SU-DHL-6 (cell line): ENCODE measurements around the gene OR7G3.

Experiments
- H2AFZ ChIP-seq: fragments of 200-600 bp; sonication (generic); 2 replicates; pipeline ENCODE4 v1.6.1; 2014; ENCODE audit warnings: low read depth, mild to moderate bottlenecking, moderate library complexity, mixed read lengths, antibody characterized with exemption, low read length; ENCODE audit not compliant: severe bottlenecking
- H3F3A ChIP-seq: fragments of 200-600 bp; shearing (Covaris generic); 2 replicates; pipeline ENCODE4 v1.6.0; 2016; ENCODE audit warnings: antibody characterized with exemption, mild to moderate bottlenecking; ENCODE audit not compliant: insufficient read depth
- H3K27ac ChIP-seq: fragments of 200-600 bp; sonication (generic); 2 replicates; pipeline ENCODE4 v1.5.1; 2016; ENCODE audit warnings: low read depth, mild to moderate bottlenecking, low read length, moderate library complexity, mixed read lengths
- H3K27me3 ChIP-seq: fragments of 200-600 bp; sonication (generic), shearing (Covaris generic); 2 replicates; pipeline ENCODE4 v1.6.0; 2014; ENCODE audit warnings: mild to moderate bottlenecking, low read length
- H3K36me3 ChIP-seq: fragments of 200-600 bp; sonication (generic); 2 replicates; pipeline ENCODE4 v1.6.1; 2014; ENCODE audit warnings: mild to moderate bottlenecking, low read length, mixed read lengths
- H3K4me2 ChIP-seq: fragments of 300-600, 200-600 bp; shearing (Covaris generic), sonication (generic); 2 replicates; pipeline ENCODE4 v1.6.0; 2014; ENCODE audit warnings: low read length, low read depth, mild to moderate bottlenecking; ENCODE audit not compliant: poor library complexity, severe bottlenecking
- H3K4me3 ChIP-seq: fragments of 200-600 bp; sonication (generic); 2 replicates; pipeline ENCODE4 v1.5.1; 2014; ENCODE audit warnings: antibody characterized with exemption, low read length, mild to moderate bottlenecking, mixed read lengths; ENCODE audit not compliant: insufficient read depth, poor library complexity, severe bottlenecking
- H3K79me2 ChIP-seq: fragments of 200-600 bp; sonication (generic); 2 replicates; pipeline ENCODE4 v1.6.1; 2014; ENCODE audit warnings: mild to moderate bottlenecking, low read length, moderate library complexity; ENCODE audit not compliant: insufficient read depth
- H3K9ac ChIP-seq: fragments of 200-600 bp; sonication (generic); 2 replicates; pipeline ENCODE4 v1.7.0; 2014; ENCODE audit warnings: mild to moderate bottlenecking, low read length
- H3K9me2 ChIP-seq: fragments of 200-600 bp; sonication (generic); replicated peaks from 2 replicates; pipeline ENCODE4 v1.6.1; 2014; ENCODE audit warnings: low read length; ENCODE audit not compliant: insufficient read depth
- H3K9me3 ChIP-seq: fragments of 200-600 bp; sonication (generic); 2 replicates; pipeline ENCODE4 v1.6.1; 2014; ENCODE audit warnings: low read length, mixed read lengths; ENCODE audit not compliant: insufficient read depth
- H4K20me1 ChIP-seq: fragments of 200-600 bp; sonication (generic); 2 replicates; pipeline ENCODE4 v1.6.1; 2014; ENCODE audit warnings: low read depth, mild to moderate bottlenecking, antibody characterized with exemption, low read length, moderate library complexity, mixed read lengths
- CTCF ChIP-seq: fragments of 200-600 bp; sonication (generic); IDR thresholded peaks from one replicate; pipeline ENCODE4 v1.5.1; 2017; ENCODE audit warnings: antibody characterized with exemption, mild to moderate bottlenecking, low read length, moderate library complexity; ENCODE audit not compliant: insufficient read depth, poor library complexity, severe bottlenecking
- EZH2phosphoT487 ChIP-seq: fragments of 200-600 bp; sonication (generic), shearing (Covaris generic); conservative IDR thresholded peaks from 2 replicates; pipeline ENCODE4 v1.6.1; 2018; ENCODE audit warnings: mild to moderate bottlenecking, antibody characterized with exemption, low read length, moderate library complexity, mixed read lengths

OR7G3 gene

GRCh38 chr19:9109959-9110358, 16.8 kb downstream of the OR7G3 start:
- Histone ChIP-seq H3K79me2 (no peaks in the 10 kb centered on the region), H3K9me3 (no peaks in the 10 kb centered on the region), H3K9ac (no peak overlapping the region), H3K4me2 (no peak overlapping the region), H3F3A (no peaks in the 10 kb centered on the region), H3K27ac (no peak overlapping the region), H3K9me2 (no peaks in the 10 kb centered on the region), H3K36me3 (no peaks in the 10 kb centered on the region), H2AFZ (no peak overlapping the region), H4K20me1 (no peaks in the 10 kb centered on the region), H3K4me3 (no peak overlapping the region), H3K27me3 (no peaks in the 10 kb centered on the region)
- TF ChIP-seq EZH2phosphoT487 (no peak), CTCF (no peak)

GRCh38 chr19:9107375-9107774, 19.4 kb downstream of the OR7G3 start, which contains the start of gene OR7G2:
OR7G2 (minus strand) TSS chr19:9107475; CDS start chr19:9103243, 4,232 bp downstream.
- Histone ChIP-seq H3K9me2 (no peaks in the 10 kb centered on the region), H3K4me2 (no peak within 1 kb of the TSS), H3K9ac (no peak within 1 kb of the TSS), H3F3A (no peaks in the 10 kb centered on the region), H3K27me3 (no peaks in the 10 kb centered on the region), H4K20me1 (no peaks in the 10 kb centered on the region), H3K4me3 (no peak within 1 kb of the TSS), H3K9me3 (no peaks in the 10 kb centered on the region), H3K79me2 (no peaks in the 10 kb centered on the region), H2AFZ (no peak within 1 kb of the TSS), H3K36me3 (no peaks in the 10 kb centered on the region), H3K27ac (no peak within 1 kb of the TSS)
- no peak for TF ChIP-seq CTCF
- TF ChIP-seq EZH2phosphoT487: no peak

- TF ChIP-seq EZH2phosphoT487 (no peak), CTCF (no peak)
- Histone ChIP-seq H3K9ac (no peak within 1 kb of the TSS), H4K20me1 (no peaks in the 10 kb centered on the region), H3K4me2 (no peak within 1 kb of the TSS), H3K27me3 (no peaks in the 10 kb centered on the region), H3F3A (no peaks in the 10 kb centered on the region), H3K27ac (no peak within 1 kb of the TSS), H3K36me3 (no peaks in the 10 kb centered on the region), H3K4me3 (no peak within 1 kb of the TSS), H3K9me3 (no peaks in the 10 kb centered on the region), H3K79me2 (no peaks in the 10 kb centered on the region), H2AFZ (no peak within 1 kb of the TSS), H3K9me2 (no peaks in the 10 kb centered on the region)
These were observed 40.0 kb downstream of the OR7G3 start, which contains the start of gene OR1M1 for GRCh38 chr19:9086761-9087160. OR1M1 (plus strand) TSS chr19:9087061; CDS start chr19:9093245, 6,184 bp downstream.

GRCh38 chr19:9078651-9079050, 48.1 kb downstream of the OR7G3 start:
- Histone ChIP-seq H3K4me3 (no peak overlapping the region), H2AFZ (no peak overlapping the region), H3K9me3 (no peaks in the 10 kb centered on the region), H3K4me2 (no peak overlapping the region), H3K9ac (no peak overlapping the region), H3K9me2 (no peaks in the 10 kb centered on the region), H4K20me1 (no peaks in the 10 kb centered on the region), H3F3A (no peaks in the 10 kb centered on the region), H3K27me3 (no peaks in the 10 kb centered on the region), H3K36me3 (no peaks in the 10 kb centered on the region), H3K79me2 (no peaks in the 10 kb centered on the region), H3K27ac (no peak overlapping the region)
- no peak for TF ChIP-seq CTCF
- no peak for TF ChIP-seq EZH2phosphoT487
